Right ventricle myocardium superior (tissue), 1 donor: ENCODE measurements around the gene PCNP. TPM values are rescaled to one million over a fixed set of nuclear protein-coding genes. Genes with fewer than 3 reads are reported as not detected.

Source experiments
- total RNA-seq: library from RNA; stranded (reverse); fragmentation: NEBNext Ultra II Directional; extraction: Animal tissue kit (Norgen Biotek cat#: 25700); gene quantifications from one replicate; pipeline ENCODE4 v1.2.1, GENCODE V29; 2021
- donor health status: DM: no; HTN: yes; CAD: no; lungs with severe emphysema.

PCNP gene
- total RNA-seq, 1 donor from 2014 or later, result 121 TPM

Other genes starting within 250 kb of the PCNP start
- gene SENP7, start 61.0 kb upstream of the PCNP start, total RNA-seq, result 8.4 TPM
- gene TRMT10C, start 12.3 kb upstream of the PCNP start, total RNA-seq, result 25.6 TPM
- gene ZBTB11, start 103.0 kb downstream of the PCNP start, total RNA-seq, result 9.8 TPM
- 765 TPM for gene RPL24, start 112.5 kb downstream of the PCNP start, total RNA-seq
- gene CEP97, start 150.4 kb downstream of the PCNP start, total RNA-seq, result 6.2 TPM
- 45.5 TPM for gene NXPE3, start 205.0 kb downstream of the PCNP start, total RNA-seq